ENCODE results near the gene CCDC171.

- no peak for TF ChIP-seq CTCF (IDR thresholded peaks at IDR 0.05)
- no peak for TF ChIP-seq POLR2A (IDR thresholded peaks at IDR 0.05)
Measured at GRCh38 chr9:15785584-15785983, 232.7 kb downstream of the CCDC171 start.

Data from right lobe of liver (tissue), 4 donors.